Measurements from ENCODE around the gene NEK9.

DNA sequence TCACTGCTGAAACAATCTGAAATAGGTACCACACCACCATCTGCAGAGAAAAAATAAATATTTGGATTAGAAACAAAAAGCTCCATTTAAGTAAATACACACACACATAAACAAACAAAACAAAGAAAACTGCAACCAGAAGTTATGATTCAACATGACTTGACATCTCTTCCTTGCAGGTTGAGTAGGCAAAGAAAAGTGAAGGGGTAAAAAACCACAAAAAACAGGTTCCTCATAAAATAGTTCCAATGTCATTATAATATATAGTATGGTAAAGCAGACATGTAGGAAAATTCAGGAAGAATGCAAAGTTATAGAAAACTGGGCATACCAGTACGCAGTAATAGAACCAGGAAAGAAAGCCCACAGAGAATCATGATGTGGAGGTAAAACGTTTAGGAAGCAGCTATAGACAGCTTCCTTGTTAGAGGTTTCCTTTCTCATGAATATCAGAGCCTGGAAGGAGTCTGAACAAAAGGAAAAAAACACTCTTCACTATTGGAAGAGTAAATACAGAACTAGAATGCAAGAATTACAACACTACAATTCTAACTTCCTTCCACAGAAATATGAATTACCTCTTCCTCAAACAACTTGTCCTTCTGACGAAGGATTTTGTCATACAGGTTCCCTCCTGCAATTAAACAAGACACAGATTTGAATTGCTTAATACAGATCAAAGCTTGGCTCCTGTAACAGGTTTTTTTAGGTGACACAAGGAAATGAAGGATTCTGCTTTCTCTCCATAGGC lies 6.1 kb downstream of the NEK9 start:
- TF ChIP-seq STAT1 (IDR thresholded peaks at IDR 0.05; ENCODE audit: unreplicated experiment) (no peak), EZH2 (IDR thresholded peaks at IDR 0.05; ENCODE audit: low read depth, unreplicated experiment) (no peak), ZNF331 (CRISPR knock-in tag; IDR thresholded peaks at IDR 0.05; ENCODE audit: low read depth) (no peak), POLR2AphosphoS5 (IDR thresholded peaks at IDR 0.05; ENCODE audit: low read depth) (no peak), NANOG (IDR thresholded peaks at IDR 0.05; ENCODE audit: borderline replicate concordance) (no peak), EZH2phosphoT487 (IDR thresholded peaks at IDR 0.05; ENCODE audit: unreplicated experiment) (no peak), CREB1 (CRISPR knock-in tag; IDR thresholded peaks at IDR 0.05; ENCODE audit: low read depth) (no peak), ZNF114 (CRISPR knock-in tag; IDR thresholded peaks at IDR 0.05) (no peak), ETS1 (IDR thresholded peaks at IDR 0.05) (no peak)
- TF ChIP-seq, protein P1, sequence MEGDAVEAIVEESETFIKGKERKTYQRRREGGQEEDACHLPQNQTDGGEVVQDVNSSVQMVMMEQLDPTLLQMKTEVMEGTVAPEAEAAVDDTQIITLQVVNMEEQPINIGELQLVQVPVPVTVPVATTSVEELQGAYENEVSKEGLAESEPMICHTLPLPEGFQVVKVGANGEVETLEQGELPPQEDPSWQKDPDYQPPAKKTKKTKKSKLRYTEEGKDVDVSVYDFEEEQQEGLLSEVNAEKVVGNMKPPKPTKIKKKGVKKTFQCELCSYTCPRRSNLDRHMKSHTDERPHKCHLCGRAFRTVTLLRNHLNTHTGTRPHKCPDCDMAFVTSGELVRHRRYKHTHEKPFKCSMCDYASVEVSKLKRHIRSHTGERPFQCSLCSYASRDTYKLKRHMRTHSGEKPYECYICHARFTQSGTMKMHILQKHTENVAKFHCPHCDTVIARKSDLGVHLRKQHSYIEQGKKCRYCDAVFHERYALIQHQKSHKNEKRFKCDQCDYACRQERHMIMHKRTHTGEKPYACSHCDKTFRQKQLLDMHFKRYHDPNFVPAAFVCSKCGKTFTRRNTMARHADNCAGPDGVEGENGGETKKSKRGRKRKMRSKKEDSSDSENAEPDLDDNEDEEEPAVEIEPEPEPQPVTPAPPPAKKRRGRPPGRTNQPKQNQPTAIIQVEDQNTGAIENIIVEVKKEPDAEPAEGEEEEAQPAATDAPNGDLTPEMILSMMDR (conservative IDR thresholded peaks at IDR 0.05; ENCODE audit: low read depth in 2 of 2), result no peak
- TF ChIP-seq, protein P2, sequence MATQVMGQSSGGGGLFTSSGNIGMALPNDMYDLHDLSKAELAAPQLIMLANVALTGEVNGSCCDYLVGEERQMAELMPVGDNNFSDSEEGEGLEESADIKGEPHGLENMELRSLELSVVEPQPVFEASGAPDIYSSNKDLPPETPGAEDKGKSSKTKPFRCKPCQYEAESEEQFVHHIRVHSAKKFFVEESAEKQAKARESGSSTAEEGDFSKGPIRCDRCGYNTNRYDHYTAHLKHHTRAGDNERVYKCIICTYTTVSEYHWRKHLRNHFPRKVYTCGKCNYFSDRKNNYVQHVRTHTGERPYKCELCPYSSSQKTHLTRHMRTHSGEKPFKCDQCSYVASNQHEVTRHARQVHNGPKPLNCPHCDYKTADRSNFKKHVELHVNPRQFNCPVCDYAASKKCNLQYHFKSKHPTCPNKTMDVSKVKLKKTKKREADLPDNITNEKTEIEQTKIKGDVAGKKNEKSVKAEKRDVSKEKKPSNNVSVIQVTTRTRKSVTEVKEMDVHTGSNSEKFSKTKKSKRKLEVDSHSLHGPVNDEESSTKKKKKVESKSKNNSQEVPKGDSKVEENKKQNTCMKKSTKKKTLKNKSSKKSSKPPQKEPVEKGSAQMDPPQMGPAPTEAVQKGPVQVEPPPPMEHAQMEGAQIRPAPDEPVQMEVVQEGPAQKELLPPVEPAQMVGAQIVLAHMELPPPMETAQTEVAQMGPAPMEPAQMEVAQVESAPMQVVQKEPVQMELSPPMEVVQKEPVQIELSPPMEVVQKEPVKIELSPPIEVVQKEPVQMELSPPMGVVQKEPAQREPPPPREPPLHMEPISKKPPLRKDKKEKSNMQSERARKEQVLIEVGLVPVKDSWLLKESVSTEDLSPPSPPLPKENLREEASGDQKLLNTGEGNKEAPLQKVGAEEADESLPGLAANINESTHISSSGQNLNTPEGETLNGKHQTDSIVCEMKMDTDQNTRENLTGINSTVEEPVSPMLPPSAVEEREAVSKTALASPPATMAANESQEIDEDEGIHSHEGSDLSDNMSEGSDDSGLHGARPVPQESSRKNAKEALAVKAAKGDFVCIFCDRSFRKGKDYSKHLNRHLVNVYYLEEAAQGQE (IDR thresholded peaks at IDR 0.05; ENCODE audit: unreplicated experiment), result no peak
- TF ChIP-seq, protein P3, sequence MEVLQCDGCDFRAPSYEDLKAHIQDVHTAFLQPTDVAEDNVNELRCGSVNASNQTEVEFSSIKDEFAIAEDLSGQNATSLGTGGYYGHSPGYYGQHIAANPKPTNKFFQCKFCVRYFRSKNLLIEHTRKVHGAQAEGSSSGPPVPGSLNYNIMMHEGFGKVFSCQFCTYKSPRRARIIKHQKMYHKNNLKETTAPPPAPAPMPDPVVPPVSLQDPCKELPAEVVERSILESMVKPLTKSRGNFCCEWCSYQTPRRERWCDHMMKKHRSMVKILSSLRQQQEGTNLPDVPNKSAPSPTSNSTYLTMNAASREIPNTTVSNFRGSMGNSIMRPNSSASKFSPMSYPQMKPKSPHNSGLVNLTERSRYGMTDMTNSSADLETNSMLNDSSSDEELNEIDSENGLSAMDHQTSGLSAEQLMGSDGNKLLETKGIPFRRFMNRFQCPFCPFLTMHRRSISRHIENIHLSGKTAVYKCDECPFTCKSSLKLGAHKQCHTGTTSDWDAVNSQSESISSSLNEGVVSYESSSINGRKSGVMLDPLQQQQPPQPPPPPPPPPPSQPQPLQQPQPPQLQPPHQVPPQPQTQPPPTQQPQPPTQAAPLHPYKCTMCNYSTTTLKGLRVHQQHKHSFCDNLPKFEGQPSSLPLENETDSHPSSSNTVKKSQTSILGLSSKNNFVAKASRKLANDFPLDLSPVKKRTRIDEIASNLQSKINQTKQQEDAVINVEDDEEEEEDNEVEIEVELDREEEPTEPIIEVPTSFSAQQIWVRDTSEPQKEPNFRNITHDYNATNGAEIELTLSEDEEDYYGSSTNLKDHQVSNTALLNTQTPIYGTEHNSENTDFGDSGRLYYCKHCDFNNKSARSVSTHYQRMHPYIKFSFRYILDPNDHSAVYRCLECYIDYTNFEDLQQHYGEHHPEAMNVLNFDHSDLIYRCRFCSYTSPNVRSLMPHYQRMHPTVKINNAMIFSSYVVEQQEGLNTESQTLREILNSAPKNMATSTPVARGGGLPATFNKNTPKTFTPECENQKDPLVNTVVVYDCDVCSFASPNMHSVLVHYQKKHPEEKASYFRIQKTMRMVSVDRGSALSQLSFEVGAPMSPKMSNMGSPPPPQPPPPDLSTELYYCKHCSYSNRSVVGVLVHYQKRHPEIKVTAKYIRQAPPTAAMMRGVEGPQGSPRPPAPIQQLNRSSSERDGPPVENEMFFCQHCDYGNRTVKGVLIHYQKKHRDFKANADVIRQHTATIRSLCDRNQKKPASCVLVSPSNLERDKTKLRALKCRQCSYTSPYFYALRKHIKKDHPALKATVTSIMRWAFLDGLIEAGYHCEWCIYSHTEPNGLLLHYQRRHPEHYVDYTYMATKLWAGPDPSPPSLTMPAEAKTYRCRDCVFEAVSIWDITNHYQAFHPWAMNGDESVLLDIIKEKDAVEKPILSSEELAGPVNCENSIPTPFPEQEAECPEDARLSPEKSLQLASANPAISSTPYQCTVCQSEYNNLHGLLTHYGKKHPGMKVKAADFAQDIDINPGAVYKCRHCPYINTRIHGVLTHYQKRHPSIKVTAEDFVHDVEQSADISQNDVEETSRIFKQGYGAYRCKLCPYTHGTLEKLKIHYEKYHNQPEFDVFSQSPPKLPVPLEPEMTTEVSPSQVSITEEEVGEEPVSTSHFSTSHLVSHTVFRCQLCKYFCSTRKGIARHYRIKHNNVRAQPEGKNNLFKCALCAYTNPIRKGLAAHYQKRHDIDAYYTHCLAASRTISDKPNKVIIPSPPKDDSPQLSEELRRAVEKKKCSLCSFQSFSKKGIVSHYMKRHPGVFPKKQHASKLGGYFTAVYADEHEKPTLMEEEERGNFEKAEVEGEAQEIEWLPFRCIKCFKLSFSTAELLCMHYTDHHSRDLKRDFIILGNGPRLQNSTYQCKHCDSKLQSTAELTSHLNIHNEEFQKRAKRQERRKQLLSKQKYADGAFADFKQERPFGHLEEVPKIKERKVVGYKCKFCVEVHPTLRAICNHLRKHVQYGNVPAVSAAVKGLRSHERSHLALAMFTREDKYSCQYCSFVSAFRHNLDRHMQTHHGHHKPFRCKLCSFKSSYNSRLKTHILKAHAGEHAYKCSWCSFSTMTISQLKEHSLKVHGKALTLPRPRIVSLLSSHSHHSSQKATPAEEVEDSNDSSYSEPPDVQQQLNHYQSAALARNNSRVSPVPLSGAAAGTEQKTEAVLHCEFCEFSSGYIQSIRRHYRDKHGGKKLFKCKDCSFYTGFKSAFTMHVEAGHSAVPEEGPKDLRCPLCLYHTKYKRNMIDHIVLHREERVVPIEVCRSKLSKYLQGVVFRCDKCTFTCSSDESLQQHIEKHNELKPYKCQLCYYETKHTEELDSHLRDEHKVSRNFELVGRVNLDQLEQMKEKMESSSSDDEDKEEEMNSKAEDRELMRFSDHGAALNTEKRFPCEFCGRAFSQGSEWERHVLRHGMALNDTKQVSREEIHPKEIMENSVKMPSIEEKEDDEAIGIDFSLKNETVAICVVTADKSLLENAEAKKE (CRISPR knock-in tag; IDR thresholded peaks at IDR 0.05), result no peak
